ENCODE measurements around the gene PIEZO2. TPM values are rescaled to one million over a fixed set of nuclear protein-coding genes. Genes with fewer than 3 reads are reported as not detected.

The PIEZO2 gene
- polyA plus RNA-seq, 1 experiment = 2.8 TPM

DNA sequence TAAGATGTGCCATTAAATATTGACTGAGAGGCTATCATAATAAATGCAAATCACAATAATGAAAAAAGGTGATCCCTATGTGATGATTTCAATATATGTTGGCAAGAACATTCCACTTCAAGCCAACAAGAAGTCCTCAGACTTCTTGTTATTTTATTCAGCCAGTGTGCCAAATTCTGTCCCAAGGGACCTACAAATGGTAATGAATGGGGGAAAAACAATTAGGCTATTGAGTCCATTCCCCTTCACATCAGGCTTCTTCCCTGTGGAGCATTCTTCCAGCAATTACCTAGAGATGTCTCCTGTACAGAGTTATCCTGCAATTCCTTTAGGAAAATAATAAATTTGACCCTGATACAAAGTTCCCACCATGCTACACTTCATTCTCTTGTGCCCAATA, 144.4 kb downstream of the PIEZO2 start:
- peak overlapping the region; percentile 73 for H3K27ac ChIP-seq (ENCODE audit: low read depth, low read length)
- TF ChIP-seq, protein P1, sequence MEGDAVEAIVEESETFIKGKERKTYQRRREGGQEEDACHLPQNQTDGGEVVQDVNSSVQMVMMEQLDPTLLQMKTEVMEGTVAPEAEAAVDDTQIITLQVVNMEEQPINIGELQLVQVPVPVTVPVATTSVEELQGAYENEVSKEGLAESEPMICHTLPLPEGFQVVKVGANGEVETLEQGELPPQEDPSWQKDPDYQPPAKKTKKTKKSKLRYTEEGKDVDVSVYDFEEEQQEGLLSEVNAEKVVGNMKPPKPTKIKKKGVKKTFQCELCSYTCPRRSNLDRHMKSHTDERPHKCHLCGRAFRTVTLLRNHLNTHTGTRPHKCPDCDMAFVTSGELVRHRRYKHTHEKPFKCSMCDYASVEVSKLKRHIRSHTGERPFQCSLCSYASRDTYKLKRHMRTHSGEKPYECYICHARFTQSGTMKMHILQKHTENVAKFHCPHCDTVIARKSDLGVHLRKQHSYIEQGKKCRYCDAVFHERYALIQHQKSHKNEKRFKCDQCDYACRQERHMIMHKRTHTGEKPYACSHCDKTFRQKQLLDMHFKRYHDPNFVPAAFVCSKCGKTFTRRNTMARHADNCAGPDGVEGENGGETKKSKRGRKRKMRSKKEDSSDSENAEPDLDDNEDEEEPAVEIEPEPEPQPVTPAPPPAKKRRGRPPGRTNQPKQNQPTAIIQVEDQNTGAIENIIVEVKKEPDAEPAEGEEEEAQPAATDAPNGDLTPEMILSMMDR (IDR thresholded peaks at IDR 0.05; ENCODE audit: low read depth, low read length) = no peak
- H3K9me3 ChIP-seq (ENCODE audit: control insufficient read depth, insufficient read depth, low read length) = no peaks in the 10 kb centered on the region; the same call in 1 of the 2 replicates
- no peak overlapping the region for H3K4me3 ChIP-seq (ENCODE audit: low read depth, low read length)
- ChIA-PET CTCF (interaction anchor here (1.0 kb wide), 1 partner anchor 154 kb away, joined by 3 read pairs; no protein-coding TSS in a partner anchor), POLR2A (no interaction called here)
- H3K27me3 ChIP-seq (ENCODE audit: control insufficient read depth, insufficient read depth, low read length) = no peaks in the 10 kb centered on the region
- no peak for DNase-seq (ENCODE audit: low read depth, low spot score)

DNA sequence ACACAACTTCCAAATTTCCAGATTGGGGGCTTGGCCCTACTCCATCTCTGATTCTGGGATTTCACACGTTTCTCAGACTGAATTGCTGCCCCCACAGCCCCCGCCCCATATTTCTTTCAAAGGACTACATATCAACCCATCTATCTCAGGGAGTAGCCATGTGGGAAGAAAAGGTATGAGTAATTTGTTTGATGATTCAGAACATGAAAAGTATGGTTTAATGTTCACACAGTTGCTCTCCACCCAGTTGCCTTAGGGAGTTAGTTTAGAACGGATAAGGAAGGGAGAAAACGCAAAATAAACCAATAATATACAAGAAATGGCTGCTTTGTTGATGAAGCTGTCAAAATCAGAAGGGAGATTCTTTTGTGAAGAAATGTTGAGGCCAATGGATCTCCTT, 145.1 kb downstream of the PIEZO2 start:
- H3K4me3 ChIP-seq (ENCODE audit: low read depth, low read length) = no peak overlapping the region
- TF ChIP-seq, protein P1 (IDR thresholded peaks at IDR 0.05; ENCODE audit: low read depth, low read length) = no peak
- no peaks in the 10 kb centered on the region; the same call in 1 of the 2 replicates for H3K9me3 ChIP-seq (ENCODE audit: control insufficient read depth, insufficient read depth, low read length)
- H3K27ac ChIP-seq (ENCODE audit: low read depth, low read length) = no peak overlapping the region
- H3K27me3 ChIP-seq (ENCODE audit: control insufficient read depth, insufficient read depth, low read length) = no peaks in the 10 kb centered on the region
- CTCF ChIA-PET = interaction anchor here (1.0 kb wide), 1 partner anchor 153 kb away, joined by 3 read pairs; no protein-coding TSS in a partner anchor
- no peak for DNase-seq (ENCODE audit: low read depth, low spot score)
- POLR2A ChIA-PET = no interaction called here

DNA sequence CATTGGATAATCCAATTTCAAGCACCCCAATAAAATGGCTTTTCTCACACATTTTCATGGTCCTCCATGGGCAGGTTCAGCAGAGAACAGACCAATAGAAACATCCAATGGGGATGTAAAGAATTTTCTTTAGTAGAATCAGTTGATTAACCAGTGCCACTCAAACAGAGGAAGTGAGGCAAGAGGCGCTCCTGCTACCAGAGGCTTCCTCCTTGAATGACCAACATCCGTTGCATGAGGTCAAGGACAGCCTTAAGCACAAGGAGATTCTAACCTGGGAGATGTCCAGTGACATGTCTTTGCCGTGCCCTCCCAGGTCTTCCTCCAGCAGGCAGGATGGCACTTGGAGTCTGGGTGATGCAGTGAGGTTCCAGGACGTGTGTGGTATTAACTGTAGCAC, 146.6 kb downstream of the PIEZO2 start:
- TF ChIP-seq, protein P1 (IDR thresholded peaks at IDR 0.05; ENCODE audit: low read depth, low read length) = no peak
- POLR2A ChIA-PET = no interaction called here
- Histone ChIP-seq H3K9me3 (ENCODE audit: control insufficient read depth, insufficient read depth, low read length) (no peaks in the 10 kb centered on the region; the same call in 1 of the 2 replicates), H3K27ac (ENCODE audit: low read depth, low read length) (no peak overlapping the region), H3K4me3 (ENCODE audit: low read depth, low read length) (no peak overlapping the region), H3K27me3 (ENCODE audit: control insufficient read depth, insufficient read depth, low read length) (no peaks in the 10 kb centered on the region)
- no peak for DNase-seq (ENCODE audit: low read depth, low spot score)
- CTCF ChIA-PET = no interaction called here

DNA sequence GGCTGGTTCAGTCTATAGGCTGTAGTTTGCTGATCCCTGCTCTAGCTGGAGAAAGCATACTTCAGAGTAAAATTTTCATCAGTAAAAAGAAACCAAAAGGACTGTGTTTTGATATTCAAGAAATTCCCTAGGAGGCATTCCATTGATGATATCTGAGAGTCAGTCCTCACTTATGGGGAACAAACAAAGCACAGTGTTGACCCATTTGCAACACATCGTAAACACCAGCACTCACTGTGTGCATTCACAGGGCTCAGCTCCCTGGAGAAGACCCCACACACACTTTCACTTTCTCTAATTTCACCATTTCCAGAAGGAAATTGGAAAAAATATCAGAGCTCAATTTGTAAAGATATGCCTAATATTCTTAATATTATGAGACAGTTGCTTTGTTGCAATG, 147.1 kb downstream of the PIEZO2 start:
- Histone ChIP-seq H3K4me3 (ENCODE audit: low read depth, low read length) (no peak overlapping the region), H3K9me3 (ENCODE audit: control insufficient read depth, insufficient read depth, low read length) (no peaks in the 10 kb centered on the region; the same call in 1 of the 2 replicates), H3K27me3 (ENCODE audit: control insufficient read depth, insufficient read depth, low read length) (no peaks in the 10 kb centered on the region), H3K27ac (ENCODE audit: low read depth, low read length) (no peak overlapping the region)
- DNase-seq (ENCODE audit: low read depth, low spot score) = no peak
- ChIA-PET POLR2A (no interaction called here), CTCF (no interaction called here)
- TF ChIP-seq, protein P1 (IDR thresholded peaks at IDR 0.05; ENCODE audit: low read depth, low read length) = no peak

DNA sequence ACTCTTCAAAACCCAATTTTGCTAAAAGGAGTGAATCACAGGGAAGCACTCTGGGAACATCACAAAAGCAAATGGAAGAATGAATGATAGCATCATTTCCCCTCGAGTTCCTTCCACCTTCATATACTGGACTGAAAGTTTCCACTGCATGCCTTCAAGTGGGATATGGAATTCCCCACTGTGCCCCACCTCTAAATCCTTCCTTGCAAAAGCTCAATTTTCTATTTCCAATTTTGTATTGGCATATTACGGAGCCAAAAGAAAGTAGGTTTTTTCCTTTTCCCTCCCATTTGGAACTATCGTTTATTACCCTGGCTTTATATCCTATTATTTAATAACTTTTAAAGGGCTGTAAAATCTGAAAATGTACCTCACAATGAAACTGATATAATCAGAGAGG, 149.3 kb downstream of the PIEZO2 start:
- DNase-seq (ENCODE audit: low read depth, low spot score) = no peak
- H3K4me3 ChIP-seq (ENCODE audit: low read depth, low read length) = no peak overlapping the region
- ChIA-PET CTCF (interaction anchor here (1.0 kb wide), 1 partner anchor 92 kb away, joined by 3 read pairs; no protein-coding TSS in a partner anchor), POLR2A (no interaction called here)
- no peaks in the 10 kb centered on the region; the same call in 1 of the 2 replicates for H3K9me3 ChIP-seq (ENCODE audit: control insufficient read depth, insufficient read depth, low read length)
- TF ChIP-seq, protein P1 (IDR thresholded peaks at IDR 0.05; ENCODE audit: low read depth, low read length) = no peak
- no peak overlapping the region for H3K27ac ChIP-seq (ENCODE audit: low read depth, low read length)
- no peaks in the 10 kb centered on the region for H3K27me3 ChIP-seq (ENCODE audit: control insufficient read depth, insufficient read depth, low read length)
